CD4-positive, alpha-beta T cell treated with Interleukin-17A for 4 hours (primary cell): ENCODE data around the gene UBE2B.
"Not testable (repeated sequence)": the region's sequence is repeated elsewhere in the genome, so short reads cannot be mapped to it uniquely, and the experiment has no call there.

Experiments used
- DNase-seq: peaks from one replicate; pipeline ENCODE4 v3.0.0-alpha.2; 2020; ENCODE audit warnings: mixed read lengths

Gene UBE2B

DNA sequence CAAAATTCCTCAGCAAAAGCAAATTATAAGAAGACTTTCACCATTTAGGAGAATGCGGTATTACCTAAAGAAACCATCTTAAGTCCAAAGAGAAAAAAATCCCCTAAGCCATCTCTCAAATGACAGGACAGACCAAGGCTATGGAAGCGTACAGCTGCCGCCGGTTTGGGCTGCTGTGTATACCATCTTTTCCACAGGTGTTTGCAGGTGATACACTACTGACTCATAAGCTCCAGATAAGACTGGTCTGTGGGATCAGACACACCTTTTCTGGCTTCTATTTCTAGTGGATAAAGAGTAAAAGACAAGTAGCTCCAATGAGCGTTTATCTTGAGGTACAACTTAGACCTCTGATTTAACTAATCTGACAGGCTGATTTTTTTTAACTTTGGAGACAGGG is 32.6 kb downstream of the UBE2B start:
- DNase-seq: no peak

DNA sequence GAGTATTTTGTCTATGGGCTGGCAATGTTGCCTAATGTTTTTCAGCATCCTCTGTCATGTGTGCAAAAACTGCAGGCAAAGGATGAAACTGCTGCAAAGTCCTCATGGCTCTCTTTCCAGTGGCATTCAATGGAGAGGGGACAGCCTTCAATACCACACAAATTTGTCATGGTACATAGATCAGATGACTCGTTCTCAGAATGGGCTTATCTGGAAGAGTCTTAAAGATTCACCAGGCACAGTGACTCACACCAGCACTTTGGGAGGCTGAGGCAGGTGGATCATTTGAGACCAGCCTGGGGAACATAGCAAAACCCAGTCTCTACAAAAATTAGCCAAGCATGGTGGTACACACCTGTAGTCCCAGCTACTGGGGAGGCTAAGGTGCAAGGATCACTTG is 35.0 kb downstream of the UBE2B start:
- no peak for DNase-seq

DNA sequence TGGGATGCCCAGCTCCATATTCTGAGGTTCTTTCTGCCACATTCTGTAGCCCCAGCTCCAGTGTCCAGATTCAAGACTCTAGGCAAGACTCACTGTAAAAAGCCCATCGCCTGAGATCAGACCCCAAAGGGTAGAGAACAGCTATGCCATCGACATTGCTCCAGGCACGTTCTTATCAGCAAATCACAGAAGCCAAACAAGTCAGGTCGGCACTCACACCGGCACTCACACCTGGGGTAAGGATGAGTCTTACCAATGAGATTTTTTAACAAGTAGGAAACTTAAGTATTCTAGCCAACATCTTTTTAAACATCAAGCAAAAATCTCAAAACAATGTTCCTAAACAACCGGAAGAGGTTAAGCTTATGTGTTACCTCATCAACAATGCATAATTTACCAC is 38.0 kb downstream of the UBE2B start:
- no peak for DNase-seq

DNA sequence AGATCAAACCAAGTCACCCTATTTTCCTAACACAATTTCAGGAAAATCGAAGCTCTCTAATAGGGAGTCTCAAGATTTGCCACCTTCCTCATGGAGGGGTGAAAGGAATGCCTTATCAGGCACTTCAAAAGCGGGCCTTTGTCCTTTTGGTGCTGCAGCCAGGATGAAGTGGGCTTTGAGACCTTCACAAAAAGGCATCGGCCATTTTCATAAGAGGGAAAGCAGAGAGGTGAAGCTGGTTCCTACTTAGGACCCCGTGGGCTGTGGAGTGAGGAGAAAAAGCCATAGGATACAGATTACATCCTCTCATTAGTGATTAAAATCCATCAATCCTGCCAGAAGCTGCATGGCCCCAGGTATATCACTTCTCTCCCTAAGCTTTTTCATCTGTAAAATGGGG is 39.5 kb downstream of the UBE2B start:
- DNase-seq: no peak

DNA sequence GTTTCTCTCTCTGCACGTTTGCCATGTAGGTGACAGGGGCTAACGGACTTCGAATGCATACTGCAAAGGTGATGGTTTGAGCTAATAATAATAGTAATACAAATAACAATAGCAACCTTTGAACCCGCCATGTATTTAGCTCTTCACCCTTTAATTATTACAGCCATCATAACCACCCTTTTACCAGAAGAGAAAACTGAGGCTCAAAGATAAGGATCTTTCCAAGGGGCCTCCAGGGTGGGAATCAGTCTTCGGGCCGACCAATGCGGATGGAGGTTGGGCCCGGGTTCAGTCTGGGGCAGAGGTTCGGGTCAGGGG is 39.8 kb downstream of the UBE2B start:
- no peak for DNase-seq

DNA sequence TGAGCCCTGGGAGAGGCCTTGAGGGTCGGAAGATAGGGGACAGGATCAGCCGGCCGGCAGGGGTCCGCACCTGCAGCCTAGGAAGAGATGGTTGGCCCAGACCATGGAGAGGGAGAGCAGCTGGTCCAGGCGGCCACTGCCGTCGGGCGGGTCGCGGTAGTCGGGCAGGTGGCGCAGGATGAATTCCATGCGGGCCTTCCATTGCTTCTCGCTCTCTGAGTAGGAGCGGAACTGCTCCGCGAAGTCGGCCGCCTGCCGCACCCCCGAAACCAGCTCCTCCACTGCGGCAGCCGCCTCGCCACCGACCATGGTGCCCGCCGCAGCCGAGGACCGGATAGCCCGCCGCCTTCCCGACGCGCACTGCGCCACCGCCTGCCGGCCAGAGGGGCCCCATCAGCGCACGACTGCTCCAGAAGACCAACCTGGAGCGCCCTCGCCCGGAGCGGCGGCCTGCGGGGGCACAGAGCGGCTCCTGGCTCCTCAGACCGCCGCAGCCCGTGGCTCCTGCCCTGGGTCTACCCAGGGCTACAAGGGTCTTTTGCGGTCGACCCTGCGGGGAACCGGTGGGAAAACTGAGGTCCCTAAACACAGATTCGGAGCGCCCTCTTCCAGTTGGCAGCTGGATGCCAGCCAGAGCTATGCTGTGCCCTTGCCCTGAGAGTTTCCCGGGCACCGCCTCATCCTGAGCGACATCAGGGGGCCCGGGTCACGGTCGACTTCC is 40.3 kb downstream of the UBE2B start, which contains the start of gene CDKN2AIPNL:
TSS of gene CDKN2AIPNL (minus strand) at position 336 of the 721 bp plus-strand sequence. CDS start at position 309, 27 bp downstream.
- DNase-seq: peak; percentile 93

DNA sequence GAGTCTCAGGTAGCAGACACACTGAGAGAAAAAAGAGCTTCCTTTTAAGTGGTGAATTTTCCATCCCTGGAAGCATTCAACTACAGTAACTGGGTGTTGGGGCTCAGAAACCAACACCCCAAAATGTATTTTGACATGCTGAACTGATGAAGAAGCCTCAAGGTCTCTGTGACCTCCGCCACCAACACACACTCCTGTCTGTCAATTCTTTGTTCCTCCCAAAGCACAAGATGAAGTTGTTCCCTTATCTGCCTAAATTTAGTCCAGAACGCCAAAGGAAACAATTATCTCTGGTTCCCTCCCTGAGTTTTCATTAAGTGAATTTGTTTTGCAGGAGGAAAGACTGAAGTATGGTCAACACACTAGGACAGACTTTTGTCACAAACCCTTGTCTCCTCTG is 41.7 kb downstream of the UBE2B start:
- no peak for DNase-seq

DNA sequence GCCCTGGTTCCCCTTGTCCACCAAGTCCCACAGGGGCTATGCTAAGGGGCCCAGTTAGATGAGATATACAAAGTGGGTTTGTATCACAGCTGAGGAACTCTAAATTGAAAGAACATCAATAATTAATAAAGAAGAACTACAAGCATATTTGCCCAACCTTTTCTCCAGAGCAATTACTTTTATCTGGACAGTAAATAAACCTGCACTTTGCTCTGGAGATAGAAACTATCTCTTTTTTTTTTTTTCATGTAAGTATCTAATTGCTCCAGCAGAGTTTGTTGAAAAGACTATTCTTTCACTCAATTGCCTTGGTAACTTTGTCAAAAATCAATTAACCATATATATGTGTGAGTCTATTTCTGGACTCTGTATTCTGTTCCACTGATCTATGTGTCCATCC is 46.3 kb downstream of the UBE2B start:
- DNase-seq: no peak

DNA sequence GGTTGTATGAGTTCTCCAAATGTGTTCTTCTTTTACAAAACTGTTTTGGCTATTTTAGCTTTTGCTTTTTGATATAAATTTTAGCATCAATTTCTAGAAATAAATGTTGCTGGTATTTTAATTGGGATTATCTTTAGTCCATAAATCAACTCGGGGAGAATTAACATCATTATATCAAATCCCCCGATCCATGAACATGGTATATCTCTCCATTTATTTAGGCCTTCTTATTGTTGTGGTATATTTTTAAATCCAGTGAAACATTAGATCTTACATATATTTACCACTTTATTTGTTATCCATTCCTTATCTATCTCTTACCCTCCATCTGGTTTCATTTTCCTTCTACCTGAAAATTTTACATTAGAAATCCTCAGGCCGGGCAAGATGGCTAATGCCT is 47.6 kb downstream of the UBE2B start:
- DNase-seq: no peak

DNA sequence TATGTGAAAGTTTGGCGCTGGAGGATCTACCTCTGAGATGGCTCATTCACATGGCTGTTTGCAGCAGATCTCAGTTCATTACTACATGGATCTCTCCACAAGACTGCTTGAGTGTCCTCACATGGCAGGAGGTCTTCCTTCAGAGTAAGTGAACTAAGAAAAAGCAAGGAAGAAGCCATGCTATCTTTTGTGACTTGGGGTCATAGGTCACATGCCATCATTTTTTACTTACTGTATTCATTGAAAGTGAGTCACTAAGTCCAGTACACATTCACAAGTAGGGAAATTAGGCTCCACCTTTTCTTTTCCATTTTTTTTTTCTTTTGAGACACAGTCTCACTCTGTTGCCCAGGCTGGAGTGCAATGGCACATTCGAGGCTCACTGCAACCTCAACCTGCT is 49.0 kb downstream of the UBE2B start:
- DNase-seq: no peak

DNA sequence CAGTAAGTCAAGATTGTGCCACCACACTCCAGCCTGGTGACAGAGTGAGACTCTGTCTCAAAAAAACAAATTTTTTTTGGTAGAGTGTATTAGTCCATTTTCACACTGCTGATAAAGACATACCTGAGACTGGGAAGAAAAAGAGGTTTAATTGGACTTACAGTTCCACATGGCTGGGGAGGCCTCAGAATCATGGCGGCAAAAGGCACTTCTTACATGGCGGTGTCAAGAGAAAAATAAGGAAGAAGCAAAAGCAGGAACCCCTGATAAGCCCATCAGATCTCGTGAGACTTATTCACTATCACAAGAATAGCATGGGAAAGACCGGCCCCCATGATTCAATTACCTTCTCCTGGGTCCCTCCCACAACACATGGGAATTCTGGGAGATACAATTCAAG is 49.7 kb downstream of the UBE2B start:
- not testable (repeated sequence) for DNase-seq

DNA sequence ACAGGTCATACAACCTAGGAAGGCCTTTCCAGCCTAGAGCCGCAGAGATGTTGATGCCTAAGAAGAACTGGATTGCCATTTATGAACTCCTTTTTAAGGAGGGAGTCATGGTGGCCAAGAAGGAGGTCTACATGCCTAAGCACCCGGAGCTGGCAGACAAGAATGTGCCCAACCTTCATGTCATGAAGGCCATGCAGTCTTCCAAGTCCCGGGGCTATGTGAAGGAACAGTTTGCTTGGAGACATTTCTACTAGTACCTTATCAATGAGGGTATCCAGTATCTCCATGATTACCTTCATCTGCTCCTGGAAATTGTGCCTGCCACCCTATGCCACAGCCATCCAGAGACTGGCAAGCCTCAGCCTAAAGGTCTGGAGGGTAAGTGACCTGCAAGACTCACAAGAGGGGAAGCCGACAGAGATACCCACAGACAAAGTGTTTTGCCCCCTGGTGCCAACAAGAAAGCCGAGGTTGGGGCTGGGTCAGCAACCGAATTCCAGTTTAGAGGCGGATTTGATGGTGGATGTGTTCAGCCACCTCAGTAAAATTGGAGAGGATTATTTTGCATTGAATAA is 51.5 kb downstream of the UBE2B start:
- DNase-seq: no peak

DNA sequence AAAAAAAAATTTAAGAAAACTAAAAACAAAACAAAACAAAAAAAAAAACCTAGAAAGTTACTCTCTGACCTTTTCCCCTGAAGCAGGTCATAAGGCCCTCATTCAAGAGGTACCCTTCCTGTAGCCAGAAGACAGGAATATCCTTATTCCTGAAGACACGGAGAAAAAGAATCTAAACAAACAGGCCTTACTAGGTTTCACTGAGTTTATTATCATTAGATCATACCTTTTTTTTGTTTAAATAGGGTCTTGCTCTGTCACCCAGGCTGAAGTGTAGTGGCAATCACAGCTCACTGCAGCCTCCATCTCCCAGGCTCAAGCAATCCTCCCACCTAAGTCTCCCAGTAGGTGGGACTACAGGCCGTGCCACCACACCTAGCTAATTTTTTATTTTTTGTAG is 52.0 kb downstream of the UBE2B start:
- no peak for DNase-seq

DNA sequence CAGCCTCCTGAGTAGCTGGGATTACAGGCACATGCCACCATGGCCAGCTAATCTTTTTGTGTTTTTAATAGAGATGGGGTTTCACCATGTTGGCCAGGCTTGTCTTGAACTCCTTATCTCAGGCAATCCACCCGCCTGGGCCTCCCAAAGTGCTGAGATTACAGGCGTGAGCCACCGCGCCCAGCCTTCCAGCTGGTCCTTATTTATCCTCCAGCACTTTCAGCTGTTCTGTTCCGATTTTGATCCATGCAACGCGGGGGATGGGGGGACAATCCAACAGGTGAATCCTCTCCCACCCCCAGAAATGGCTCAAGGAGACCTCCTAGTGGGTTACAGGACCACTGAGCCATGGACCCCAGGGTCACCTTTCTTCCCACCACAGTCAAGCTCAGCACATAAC is 55.0 kb downstream of the UBE2B start:
- DNase-seq: no peak

DNA sequence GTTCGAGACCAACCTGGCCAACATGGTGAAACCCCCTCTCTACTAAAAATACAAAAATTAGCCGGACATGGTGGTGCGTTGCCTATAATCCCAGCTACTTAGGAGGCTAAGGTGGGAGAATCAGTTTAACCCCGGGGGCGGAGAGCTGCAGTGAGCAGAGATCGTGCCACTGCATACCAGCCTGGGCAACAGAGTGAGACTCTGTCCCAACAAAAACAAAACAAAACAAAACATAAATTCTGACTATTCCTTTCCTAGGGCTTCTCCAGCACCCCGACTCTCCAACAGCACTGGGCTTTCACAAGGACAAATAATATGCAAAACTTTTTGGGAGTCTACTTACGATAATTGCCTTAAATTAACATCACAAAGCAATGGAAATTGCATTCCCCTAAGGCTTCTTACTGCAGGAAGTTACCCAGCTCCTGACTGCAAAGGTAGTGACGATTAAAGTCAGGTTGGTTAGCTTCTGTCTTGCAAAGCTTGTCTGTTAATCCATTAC is 56.2 kb downstream of the UBE2B start:
- no peak for DNase-seq

DNA sequence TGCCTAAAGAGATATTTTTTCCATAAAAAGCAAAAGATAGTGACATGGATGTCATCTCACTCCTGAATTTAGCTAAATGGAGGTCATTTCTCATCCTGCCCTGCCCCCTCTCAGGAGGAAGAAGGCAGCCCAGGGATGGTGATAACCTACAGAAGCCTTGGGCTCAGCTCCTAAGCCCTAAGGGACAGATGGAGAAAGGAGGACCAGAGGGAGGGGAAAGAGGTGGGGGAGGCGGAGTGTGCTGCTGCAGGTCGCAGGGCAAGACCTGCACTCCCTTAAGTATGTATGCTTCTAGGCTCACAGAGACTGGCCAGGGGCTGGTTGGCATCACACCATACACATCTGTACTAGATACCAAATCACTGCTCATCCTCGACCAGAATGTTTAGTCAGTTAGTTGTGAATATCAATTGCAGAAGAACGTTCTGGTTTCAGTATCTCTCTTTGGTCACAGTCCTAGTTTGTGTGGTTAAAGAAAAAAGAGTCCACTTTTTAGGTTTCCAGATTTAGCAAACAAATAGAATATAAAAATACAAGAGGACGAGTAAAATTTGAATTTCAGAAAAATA is 58.7 kb downstream of the UBE2B start:
- DNase-seq: no peak

DNA sequence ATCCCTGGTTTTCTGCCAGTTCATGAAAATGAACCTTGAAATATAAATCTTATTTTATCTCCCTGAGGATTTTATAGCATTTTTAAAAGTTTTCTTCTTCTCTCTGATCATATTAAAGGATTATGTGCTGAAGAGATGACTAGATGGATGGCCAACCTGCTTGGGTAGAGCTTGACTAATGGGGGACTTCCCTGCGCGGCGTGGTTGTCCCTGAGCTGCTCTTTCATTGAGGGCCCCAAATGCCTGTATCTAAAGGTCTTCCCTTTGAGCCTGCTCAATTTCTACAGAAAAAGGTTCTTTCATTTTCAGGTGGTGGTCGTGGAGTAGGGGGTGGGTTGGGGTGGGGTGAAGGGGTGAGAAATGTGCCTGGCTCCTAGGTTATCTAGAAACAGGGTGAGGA is 60.8 kb downstream of the UBE2B start:
- DNase-seq: no peak

DNA sequence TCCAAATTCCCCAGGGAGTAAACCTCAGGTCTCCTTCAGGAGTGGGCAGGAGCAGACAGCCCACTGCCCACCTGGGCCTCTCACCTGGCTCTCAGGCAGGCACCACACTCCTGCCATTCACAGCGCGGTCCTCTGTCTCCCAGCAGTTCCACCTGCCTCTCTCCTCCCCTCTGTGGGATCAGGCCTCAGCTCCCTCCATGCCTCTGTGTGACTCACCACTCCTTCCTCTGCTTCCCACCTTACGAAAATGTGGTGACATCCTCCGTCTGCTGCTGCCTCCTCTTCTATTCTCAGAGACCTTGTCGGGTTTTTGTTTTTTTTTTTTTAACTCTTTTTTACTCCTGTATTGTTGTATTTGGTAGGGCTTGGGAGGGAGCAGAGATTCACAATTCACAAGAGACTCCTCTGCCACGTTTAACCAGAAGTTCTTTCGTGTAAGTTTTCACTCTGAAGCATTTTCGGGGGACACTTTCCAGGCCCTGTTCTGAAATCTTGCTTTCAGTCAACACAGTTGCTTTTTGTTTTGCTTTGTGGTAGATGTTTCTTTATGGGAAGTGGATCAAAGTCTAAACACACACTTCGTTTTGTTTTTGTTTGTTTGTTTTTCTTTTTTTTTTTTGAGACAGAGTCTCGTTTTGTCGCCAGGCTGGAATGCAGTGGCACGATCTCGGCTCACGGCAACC is 61.4 kb downstream of the UBE2B start:
- DNase-seq: no peak

DNA sequence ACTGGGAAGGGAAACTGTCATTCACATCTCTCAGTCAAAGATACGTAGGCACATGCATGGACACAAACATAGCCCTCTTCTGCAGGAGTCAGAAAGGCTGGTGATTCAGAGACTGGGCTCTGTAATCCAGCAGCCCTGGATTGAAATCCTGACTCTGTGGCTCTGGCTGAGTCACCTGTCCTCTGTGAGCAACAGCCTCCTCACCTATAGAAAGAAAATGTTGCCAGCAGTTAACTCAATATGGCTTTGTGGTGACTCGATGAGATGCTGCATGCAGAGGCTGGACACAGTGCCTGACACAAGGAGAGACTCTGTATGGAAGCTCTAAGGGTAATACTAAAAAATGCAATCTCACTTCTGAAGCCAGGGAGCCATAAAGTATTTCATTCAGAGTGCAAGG is 64.2 kb downstream of the UBE2B start:
- peak; percentile 9 for DNase-seq

DNA sequence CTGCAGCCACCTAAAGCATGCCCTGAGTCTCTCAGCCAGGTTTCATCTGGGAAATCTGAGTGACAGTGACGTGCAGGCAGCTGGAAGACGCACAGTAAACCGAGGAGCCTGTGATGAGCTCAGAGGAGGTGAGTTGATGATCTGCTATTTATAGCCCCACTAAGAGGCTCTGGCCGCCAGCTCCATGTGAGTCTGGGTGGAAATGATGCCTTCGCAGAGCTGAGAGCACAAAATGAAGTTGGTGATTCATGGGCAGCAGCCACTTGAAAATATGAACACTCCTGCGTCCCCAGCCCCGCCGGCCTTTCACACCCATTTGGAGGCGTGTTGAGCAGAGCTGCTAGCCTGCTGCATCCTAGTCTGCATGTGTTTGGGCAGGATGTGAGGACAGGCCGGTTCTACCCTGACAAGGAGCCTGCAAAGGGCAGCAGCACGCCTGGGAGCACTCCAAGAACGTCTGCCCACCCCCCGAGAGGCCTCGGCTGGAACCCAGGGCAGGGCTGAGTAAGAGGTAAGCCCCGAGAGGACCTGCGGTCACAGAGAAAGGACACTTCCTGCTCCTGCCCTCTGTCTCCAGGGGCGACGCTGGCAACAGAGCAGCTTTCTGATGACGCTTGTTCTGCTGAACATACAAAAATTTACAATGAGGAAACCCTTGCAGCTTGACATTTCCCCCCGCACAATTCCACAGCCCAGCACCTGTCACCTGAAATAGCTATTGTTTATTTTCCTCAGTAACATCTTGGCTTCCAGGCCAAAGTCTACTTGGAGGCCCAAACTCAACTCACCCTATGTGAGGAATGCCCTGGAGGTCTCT is 65.4 kb downstream of the UBE2B start:
- peak; percentile 58 for DNase-seq

DNA sequence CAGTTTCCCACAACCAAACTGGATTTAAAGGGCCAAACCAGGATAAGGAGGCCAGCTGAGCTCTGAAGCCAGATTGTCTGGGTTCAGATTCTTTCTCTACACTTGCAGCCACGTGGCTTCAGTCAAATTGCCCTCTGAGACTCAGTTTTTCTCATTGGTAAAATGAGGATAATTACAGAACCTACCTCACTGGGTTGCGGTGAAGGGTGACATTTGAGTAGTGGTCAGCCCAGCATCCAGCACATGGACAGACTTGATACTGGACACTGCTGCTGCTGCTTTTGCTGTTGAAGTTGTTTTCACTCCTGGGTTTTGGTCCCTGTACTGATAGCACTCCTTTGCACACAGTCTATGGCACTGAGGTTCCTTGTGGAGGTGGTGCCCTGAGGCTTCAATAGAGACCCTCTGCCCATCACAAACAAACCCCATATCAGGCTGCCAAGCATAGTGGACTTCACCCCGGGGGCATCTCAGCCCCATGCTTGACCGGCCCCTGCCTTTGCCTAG is 66.0 kb downstream of the UBE2B start:
- no peak for DNase-seq

DNA sequence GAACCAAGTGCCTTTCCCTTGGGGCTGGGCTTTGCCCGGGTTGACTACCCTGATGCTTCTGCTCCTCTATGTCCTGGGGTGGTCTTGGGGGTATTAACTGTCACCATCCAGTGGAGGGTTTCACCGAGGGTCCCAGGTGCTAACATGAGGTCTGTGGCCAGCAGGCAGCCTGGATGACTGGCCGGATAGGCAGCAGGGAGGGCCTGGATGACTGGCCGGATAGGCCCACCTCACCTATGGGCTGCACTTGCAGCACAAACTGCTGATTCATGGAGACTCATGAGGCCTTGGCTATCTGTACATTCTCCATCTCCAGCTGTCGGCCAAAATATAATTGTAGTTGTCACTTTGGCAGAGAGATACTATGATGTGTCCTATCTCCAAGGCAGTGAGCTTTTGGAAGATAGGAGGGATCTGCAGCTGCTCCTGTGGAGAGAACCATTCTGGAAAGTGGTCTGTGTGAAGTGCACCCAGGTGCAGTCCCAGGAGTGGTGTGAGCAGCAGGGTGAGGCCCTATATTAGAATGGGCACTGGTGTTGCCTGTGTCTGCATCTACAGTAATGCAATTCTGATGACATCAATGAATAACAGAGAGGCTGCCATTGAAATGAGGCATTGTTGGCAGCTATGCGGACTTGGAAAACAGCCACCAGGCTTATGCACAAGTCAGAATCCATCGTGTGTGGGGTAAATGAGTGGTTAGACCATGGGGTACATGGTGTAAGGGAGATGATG is 66.6 kb downstream of the UBE2B start:
- DNase-seq: no peak
